ENCODE results near the gene NDST4. TPM values are rescaled to one million over a fixed set of nuclear protein-coding genes. Genes with fewer than 3 reads are reported as not detected.

NDST4 gene
- total and polyA plus RNA-seq, 2 of the 13 experiments (the other 11 are each of a cell fraction or from before 2014, with no cell fraction given): not detected

GRCh38 chr4:114875630-114876029, 237.8 kb downstream of the NDST4 start (continued):
- TF ChIP-seq ZBED4 (CRISPR knock-in tag; IDR thresholded peaks at IDR 0.05; ENCODE audit: borderline replicate concordance) (no peak), FOXO4 (CRISPR knock-in tag; conservative IDR thresholded peaks at IDR 0.05) (no peak)

GRCh38 chr4:114874321-114874720, 239.1 kb downstream of the NDST4 start:
- H3K36me3 ChIP-seq (replicated peaks in 1 of 2; ENCODE audit: control insufficient read depth in 1 of 2, insufficient read depth in 2 of 2, low read length in 2 of 2): no peaks in the 10 kb centered on the region
- ChIA-PET CTCF (ENCODE audit: low intra/inter-chr PET ratio, low total read pairs) (no interaction called here), POLR2A (no interaction called here)
- no peak overlapping the region for H3K4me2 ChIP-seq (ENCODE audit: low read depth, low read length)
- no peaks in the 10 kb centered on the region for H3K4me1 ChIP-seq (ENCODE audit: insufficient read depth, low read length)
- no TSS peak for BruUV-seq (replicated peaks)
- ATAC-seq: no peak
- DNase-seq (ENCODE audit: low spot score): no peak
- H3K79me2 ChIP-seq (ENCODE audit: insufficient read depth, low read length): no peaks in the 10 kb centered on the region
- WGBS (ENCODE audit: low lambda C conversion rate): 0% methylated on average over 1 of the region's 1 CpG
- TF ChIP-seq SMAD1 (CRISPR knock-in tag; IDR thresholded peaks at IDR 0.05; ENCODE audit: borderline replicate concordance, low read depth) (no peak), CAMTA2 (CRISPR knock-in tag; IDR thresholded peaks at IDR 0.05; ENCODE audit: borderline replicate concordance) (no peak), MAFF (IDR thresholded peaks at IDR 0.05; ENCODE audit: low read depth, low read length) (peak; percentile 47), MAFK (conservative IDR thresholded peaks at IDR 0.05 in 1 of 2, IDR thresholded peaks at IDR 0.05 in 1 of 2; ENCODE audit: low read length in 2 of 2) (peak; percentile 24 to 66; a peak in 3 of 4 replicates), MATR3 (CRISPR knock-in tag; IDR thresholded peaks at IDR 0.05) (no peak), PHF5A (CRISPR knock-in tag; IDR thresholded peaks at IDR 0.05; ENCODE audit: low read depth, unreplicated experiment) (no peak)
- no peaks in the 10 kb centered on the region for H4K20me1 ChIP-seq (ENCODE audit: insufficient read depth, low read length)
- H2AFZ ChIP-seq (ENCODE audit: low read length): no peak overlapping the region
- no peak for FAIRE-seq
- in situ Hi-C loops (cut with HindIII; ENCODE audit: extremely low pct_ligation_motif_present, low pct_unique_long_range_greater_than_20kb) (no loop called here), intact Hi-C loops (cut with micrococcal nuclease; ENCODE audit: unreplicated experiment) (no loop called here)
- H3K9me3 ChIP-seq (ENCODE audit: low read length): no peaks in the 10 kb centered on the region
- no peak overlapping the region for H3K4me3 ChIP-seq (replicated peaks in 1 of 3; ENCODE audit: insufficient read depth in 1 of 3, low read depth in 2 of 3, low read length in 3 of 3)
- H3K27me3 ChIP-seq (ENCODE audit: control insufficient read depth in 1 of 2, insufficient read depth in 2 of 2, low read length in 2 of 2): no peaks in the 10 kb centered on the region
- H3K9ac ChIP-seq (ENCODE audit: insufficient read depth, low read depth, low read length): no peak overlapping the region
- H3K27ac ChIP-seq (ENCODE audit: extremely low read length, insufficient read depth, low read length): no peak overlapping the region
